ENCODE data around the gene EIF4G1. TPM values are rescaled to one million over a fixed set of nuclear protein-coding genes. Genes with fewer than 3 reads are reported as not detected.

Gene EIF4G1
- total and polyA plus RNA-seq, 7 donors: 395 to 787 (median 628) TPM

DNA sequence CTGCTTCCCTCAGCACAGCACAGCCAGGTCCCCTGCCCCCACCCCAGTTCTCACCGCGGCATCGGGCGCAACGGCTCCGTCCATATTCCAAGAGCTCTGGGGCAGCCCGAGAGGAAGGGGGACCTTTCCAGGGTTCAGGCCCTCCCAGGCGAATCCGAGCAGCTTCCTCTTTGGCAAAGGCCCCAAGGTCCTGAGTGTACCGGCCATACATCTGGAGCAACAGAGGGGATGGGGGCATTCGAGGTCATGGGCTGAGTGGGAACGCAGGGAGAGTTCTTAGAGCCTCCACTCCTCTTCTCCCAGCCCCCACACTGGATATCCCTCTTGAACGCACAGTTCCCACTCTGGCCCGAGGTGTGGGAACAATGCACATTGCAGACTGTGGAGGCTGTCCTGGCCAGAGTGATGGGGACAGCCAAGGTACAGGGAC lies 44.5 kb downstream of the EIF4G1 start:
- DNase-seq: no peak
- TF ChIP-seq, protein P1, sequence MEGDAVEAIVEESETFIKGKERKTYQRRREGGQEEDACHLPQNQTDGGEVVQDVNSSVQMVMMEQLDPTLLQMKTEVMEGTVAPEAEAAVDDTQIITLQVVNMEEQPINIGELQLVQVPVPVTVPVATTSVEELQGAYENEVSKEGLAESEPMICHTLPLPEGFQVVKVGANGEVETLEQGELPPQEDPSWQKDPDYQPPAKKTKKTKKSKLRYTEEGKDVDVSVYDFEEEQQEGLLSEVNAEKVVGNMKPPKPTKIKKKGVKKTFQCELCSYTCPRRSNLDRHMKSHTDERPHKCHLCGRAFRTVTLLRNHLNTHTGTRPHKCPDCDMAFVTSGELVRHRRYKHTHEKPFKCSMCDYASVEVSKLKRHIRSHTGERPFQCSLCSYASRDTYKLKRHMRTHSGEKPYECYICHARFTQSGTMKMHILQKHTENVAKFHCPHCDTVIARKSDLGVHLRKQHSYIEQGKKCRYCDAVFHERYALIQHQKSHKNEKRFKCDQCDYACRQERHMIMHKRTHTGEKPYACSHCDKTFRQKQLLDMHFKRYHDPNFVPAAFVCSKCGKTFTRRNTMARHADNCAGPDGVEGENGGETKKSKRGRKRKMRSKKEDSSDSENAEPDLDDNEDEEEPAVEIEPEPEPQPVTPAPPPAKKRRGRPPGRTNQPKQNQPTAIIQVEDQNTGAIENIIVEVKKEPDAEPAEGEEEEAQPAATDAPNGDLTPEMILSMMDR (IDR thresholded peaks at IDR 0.05): no peak
- ATAC-seq: no peak
- WGBS, 3 donors: 63 to 73% (median 68%) methylated on average over 13 to 14 of the region's 14 CpGs
- Histone ChIP-seq H3K27ac (no peak overlapping the region), H3K27me3 (ENCODE audit: insufficient read depth in 3 of 3, low read length in 2 of 3) (no peaks in the 10 kb centered on the region), H3K9me3 (no peaks in the 10 kb centered on the region), H3K4me3 (no peak overlapping the region), H3K36me3 (ENCODE audit: insufficient read depth in 1 of 2, low read depth in 1 of 2) (peaks cover 0 to 4% of the 10 kb centered on the region in 2 donors), H3K4me1 (peaks cover 11% of the 10 kb centered on the region)
- intact Hi-C loops (cut with DNase I): no loop called here

DNA sequence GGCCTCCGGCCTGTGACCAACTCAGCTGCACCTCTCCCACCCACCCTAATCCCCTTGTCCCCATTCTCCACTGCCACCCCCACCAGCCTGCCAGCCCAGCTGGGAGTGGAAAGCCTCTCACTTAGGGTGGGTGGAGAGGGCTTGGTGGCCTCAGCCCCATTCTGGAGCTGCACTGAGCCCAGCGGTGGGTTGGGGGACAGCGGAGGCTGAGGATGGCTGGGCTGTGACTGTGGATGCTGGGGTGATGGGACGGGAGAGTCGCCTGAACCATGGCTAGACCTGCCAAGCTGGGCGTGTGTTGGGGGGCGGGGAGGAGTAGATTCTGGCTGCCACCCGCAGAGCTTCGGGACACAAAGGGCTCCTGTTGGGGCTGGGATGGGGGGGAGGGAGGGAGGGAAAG lies 45.2 kb downstream of the EIF4G1 start:
- 66 to 77% (median 68%) methylated on average over 9 of the region's 9 CpGs for WGBS, 3 donors
- intact Hi-C loops (cut with DNase I): no loop called here

DNA sequence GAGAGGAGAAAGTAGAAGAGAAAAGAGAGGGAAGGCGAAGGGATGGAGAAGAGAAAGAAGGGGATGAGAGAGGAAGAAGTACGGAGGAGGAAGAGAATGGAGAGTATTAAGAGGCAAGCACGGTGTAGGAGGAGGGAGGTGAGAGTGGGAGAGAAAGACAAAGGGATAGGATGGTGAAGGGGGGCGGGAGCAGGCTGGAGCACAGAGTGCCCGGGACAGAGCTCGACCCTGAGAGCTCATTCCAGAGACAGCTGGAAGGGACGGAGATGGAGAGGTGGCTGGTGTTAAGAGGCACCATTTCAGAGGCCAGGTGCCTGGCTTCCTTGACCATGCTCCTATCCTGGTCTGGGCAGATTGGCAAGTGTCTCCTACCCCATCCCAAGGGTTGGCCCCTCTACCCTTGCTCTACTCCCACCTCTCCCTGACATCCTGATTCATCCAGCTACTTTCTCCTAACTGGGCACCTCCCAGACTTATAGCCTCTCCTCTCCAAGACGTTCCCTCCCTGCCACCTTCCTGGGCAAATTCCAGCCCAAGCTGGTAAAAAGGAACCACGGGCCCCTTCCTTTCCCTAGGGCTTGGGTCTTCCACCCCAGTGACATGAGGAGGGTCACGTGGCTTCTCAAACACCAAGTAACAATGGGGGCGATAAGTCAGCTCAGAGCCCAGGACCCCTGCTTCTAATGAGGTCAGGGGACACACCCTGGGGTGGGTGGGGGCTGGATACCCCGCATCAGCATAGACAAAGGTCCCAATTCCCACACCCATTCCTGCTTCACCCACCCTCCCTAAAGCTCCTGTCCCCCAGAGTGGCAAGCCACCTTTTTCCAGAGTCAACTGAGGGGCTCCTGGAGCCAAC lies 45.9 kb downstream of the EIF4G1 start:
- Histone ChIP-seq H3K9me3 (no peaks in the 10 kb centered on the region), H3K4me1 (peaks cover 11% of the 10 kb centered on the region), H3K27ac (no peak overlapping the region), H3K36me3 (ENCODE audit: insufficient read depth in 1 of 2, low read depth in 1 of 2) (peaks cover 0 to 13% of the 10 kb centered on the region in 2 donors), H3K27me3 (ENCODE audit: insufficient read depth in 3 of 3, low read length in 2 of 3) (no peaks in the 10 kb centered on the region), H3K4me3 (peak overlapping the region; percentile 96)
- intact Hi-C loops (cut with DNase I): no loop called here
- ATAC-seq (no peak), DNase-seq (no peak)
- TF ChIP-seq, protein P1 (IDR thresholded peaks at IDR 0.05): no peak
- 70 to 76% (median 74%) methylated on average over 12 of the region's 12 CpGs for WGBS, 3 donors

More for the DNA sequence above, 45.2 kb downstream of the EIF4G1 start:
- no peaks in the 10 kb centered on the region for H3K27me3 ChIP-seq (ENCODE audit: insufficient read depth in 3 of 3, low read length in 2 of 3)
- H3K4me1 ChIP-seq: peaks cover 11% of the 10 kb centered on the region
- no peak overlapping the region for H3K27ac ChIP-seq
- no peaks in the 10 kb centered on the region for H3K9me3 ChIP-seq
- peaks cover 0 to 6% of the 10 kb centered on the region in 2 donors for H3K36me3 ChIP-seq (ENCODE audit: insufficient read depth in 1 of 2, low read depth in 1 of 2)
- no peak for DNase-seq
- TF ChIP-seq, protein P1 (IDR thresholded peaks at IDR 0.05): no peak
- no peak overlapping the region for H3K4me3 ChIP-seq
- ATAC-seq: no peak

DNA sequence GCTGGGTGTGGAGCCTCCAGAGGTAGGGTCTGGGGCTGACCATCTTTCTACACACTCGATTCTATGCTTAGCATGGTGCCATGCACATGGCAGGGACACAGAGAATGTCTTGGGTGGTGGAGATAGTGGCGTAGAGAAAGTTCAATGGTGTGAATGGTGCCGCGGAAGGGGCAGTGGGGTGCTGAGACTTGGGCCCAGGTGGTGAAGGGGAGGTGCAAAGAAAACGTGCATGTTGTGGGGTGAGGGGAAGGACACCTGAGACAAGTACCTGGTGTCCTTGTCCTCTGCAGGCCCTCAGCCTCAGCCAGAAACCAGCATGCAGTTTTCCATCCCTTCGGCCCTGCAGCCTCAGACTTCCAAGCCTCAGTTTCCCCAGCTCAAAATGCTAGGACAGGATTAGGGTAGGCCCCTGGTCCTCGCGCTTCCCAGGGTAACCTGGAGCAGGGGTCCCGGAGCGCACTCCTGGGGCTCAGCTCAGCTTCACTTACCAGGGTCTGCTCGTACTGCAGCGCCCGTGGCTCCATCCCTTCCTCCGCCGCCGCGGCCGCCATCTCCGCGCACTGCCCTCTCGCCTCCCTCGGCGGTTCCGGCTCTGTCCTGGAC lies 46.6 kb downstream of the EIF4G1 start:
- TF ChIP-seq, protein P1 (IDR thresholded peaks at IDR 0.05): no peak
- DNase-seq: no peak
- intact Hi-C loops (cut with DNase I): no loop called here
- no peak for ATAC-seq
- Histone ChIP-seq H3K9me3 (no peaks in the 10 kb centered on the region), H3K4me1 (peaks cover 11% of the 10 kb centered on the region), H3K36me3 (ENCODE audit: insufficient read depth in 1 of 2, low read depth in 1 of 2) (peaks cover 0 to 18% of the 10 kb centered on the region in 2 donors), H3K27ac (peak overlapping the region; percentile 98), H3K4me3 (peak overlapping the region; percentile 96), H3K27me3 (ENCODE audit: insufficient read depth in 3 of 3, low read length in 2 of 3) (no peaks in the 10 kb centered on the region)
- WGBS, 3 donors: 8 to 10% (median 8%) methylated on average over 23 to 24 of the region's 24 CpGs
